MM.1S (cell line): ENCODE results near the gene KCNK2.

ENCODE experiments used
- DNase-seq: peaks from one replicate; pipeline ENCODE4 v3.0.0-alpha.2; 2015
- H2AFZ ChIP-seq: fragments of 300-600 bp; sonication (generic); 2 replicates; pipeline ENCODE4 v1.6.0; 2016; ENCODE audit warnings: antibody characterized with exemption, low read length
- H3F3A ChIP-seq: fragments of 300-600 bp; sonication (generic); 2 replicates; pipeline ENCODE4 v1.6.1; 2016; ENCODE audit warnings: mild to moderate bottlenecking, antibody characterized with exemption, low read length, moderate library complexity, mixed read lengths; ENCODE audit not compliant: insufficient read depth
- H3K27ac ChIP-seq: fragments of 300-600 bp; sonication (generic); 2 replicates; pipeline ENCODE4 v1.5.1; 2016; ENCODE audit warnings: mild to moderate bottlenecking, low read length
- H3K27me3 ChIP-seq: fragments of 300-600 bp; sonication (generic); replicated peaks from 2 replicates; pipeline ENCODE4 v1.6.0; 2016; ENCODE audit warnings: low read length; ENCODE audit not compliant: insufficient read depth
- H3K36me3 ChIP-seq: fragments of 300-600 bp; sonication (generic); replicated peaks from 2 replicates; pipeline ENCODE4 v1.6.1; 2016; ENCODE audit warnings: mild to moderate bottlenecking, low read length, mixed read lengths; ENCODE audit not compliant: insufficient read depth
- H3K4me1 ChIP-seq: fragments of 300-600 bp; sonication (generic); 2 replicates; pipeline ENCODE4 v1.6.1; 2016; ENCODE audit warnings: low read length, mixed read lengths
- H3K4me2 ChIP-seq: fragments of 300-600 bp; sonication (generic); 2 replicates; pipeline ENCODE4 v1.6.0; 2016; ENCODE audit warnings: low read depth, low read length
- H3K4me3 ChIP-seq: fragments of 300-600 bp; sonication (generic); 2 replicates; pipeline ENCODE4 v1.5.1; 2016; ENCODE audit warnings: low read length, mixed read lengths
- H3K79me2 ChIP-seq: fragments of 300-600 bp; sonication (generic); 2 replicates; pipeline ENCODE4 v1.6.1; 2016; ENCODE audit warnings: mixed run types, low read length, mixed read lengths
- H3K9ac ChIP-seq: fragments of 300-600 bp; sonication (generic); 2 replicates; pipeline ENCODE4 v1.6.1; 2016; ENCODE audit warnings: low read length, mixed read lengths
- H3K9me2 ChIP-seq: fragments of 300-600 bp; sonication (generic); replicated peaks from 2 replicates; pipeline ENCODE4 v1.6.1; 2016; ENCODE audit warnings: mild to moderate bottlenecking, low read length, mixed read lengths; ENCODE audit not compliant: insufficient read depth
- H3K9me3 ChIP-seq: fragments of 300-600 bp; sonication (generic); replicated peaks from 2 replicates; pipeline ENCODE4 v1.6.1; 2016; ENCODE audit warnings: mild to moderate bottlenecking, low read length, mixed read lengths; ENCODE audit not compliant: insufficient read depth
- H4K20me1 ChIP-seq: fragments of 300-600 bp; sonication (generic); 2 replicates; pipeline ENCODE4 v1.6.1; 2016; ENCODE audit warnings: mild to moderate bottlenecking, low read length, moderate library complexity, mixed read lengths; ENCODE audit not compliant: insufficient read depth
- CTCF ChIP-seq: fragments of 300-600 bp; sonication (generic); IDR thresholded peaks from 2 replicates; pipeline ENCODE4 v1.5.1; 2016; ENCODE audit warnings: antibody characterized with exemption, low read length, mixed read lengths
- EZH2 ChIP-seq: fragments of 300-600 bp; sonication (generic); optimal IDR thresholded peaks from 2 replicates; pipeline ENCODE3; 2017; ENCODE audit warnings: low read depth, mild to moderate bottlenecking, antibody characterized with exemption, low read length, mixed read lengths
- EZH2phosphoT487 ChIP-seq: fragments of 300-600 bp; sonication (generic); IDR thresholded peaks from 2 replicates; pipeline ENCODE4 v1.6.1; 2018; ENCODE audit warnings: antibody characterized with exemption, low read length

KCNK2 gene

GRCh38 chr1:215076322-215076721 is 6.2 kb upstream of the KCNK2 start:
- H3F3A ChIP-seq, result no peaks in the 10 kb centered on the region
- no peak overlapping the region for H3K4me3 ChIP-seq
- no peak overlapping the region for H3K9ac ChIP-seq
- no peak overlapping the region for H2AFZ ChIP-seq
- no peaks in the 10 kb centered on the region for H3K36me3 ChIP-seq
- H3K9me3 ChIP-seq, result no peaks in the 10 kb centered on the region
- no peaks in the 10 kb centered on the region for H3K79me2 ChIP-seq
- peak; percentile 37 for DNase-seq
- H3K4me2 ChIP-seq, result no peak overlapping the region
- H4K20me1 ChIP-seq, result no peaks in the 10 kb centered on the region
- TF ChIP-seq EZH2phosphoT487 (no peak), CTCF (peak; percentile 39)
- H3K27me3 ChIP-seq, result no peaks in the 10 kb centered on the region
- H3K4me1 ChIP-seq, result no peaks in the 10 kb centered on the region
- no peak overlapping the region for H3K27ac ChIP-seq
- H3K9me2 ChIP-seq, result no peaks in the 10 kb centered on the region

GRCh38 chr1:215079456-215079855 is 3.1 kb upstream of the KCNK2 start:
- Histone ChIP-seq H3K4me3 (no peak overlapping the region), H3K27ac (no peak overlapping the region), H4K20me1 (no peaks in the 10 kb centered on the region), H3K9me3 (no peaks in the 10 kb centered on the region), H3K79me2 (no peaks in the 10 kb centered on the region), H3K36me3 (no peaks in the 10 kb centered on the region), H3K27me3 (no peaks in the 10 kb centered on the region), H3K9ac (no peak overlapping the region), H2AFZ (no peak overlapping the region), H3F3A (no peaks in the 10 kb centered on the region), H3K4me2 (no peak overlapping the region), H3K4me1 (no peaks in the 10 kb centered on the region), H3K9me2 (no peaks in the 10 kb centered on the region)
- DNase-seq, result no peak
- TF ChIP-seq EZH2 (no peak), CTCF (no peak), EZH2phosphoT487 (no peak)

- Histone ChIP-seq H3K36me3 (no peaks in the 10 kb centered on the region), H3K79me2 (no peaks in the 10 kb centered on the region), H2AFZ (no peak overlapping the region), H3K4me3 (no peak overlapping the region), H3K27me3 (no peaks in the 10 kb centered on the region), H4K20me1 (no peaks in the 10 kb centered on the region), H3K4me2 (no peak overlapping the region), H3K9me2 (no peaks in the 10 kb centered on the region), H3K4me1 (no peaks in the 10 kb centered on the region), H3K9ac (no peak overlapping the region), H3K9me3 (no peaks in the 10 kb centered on the region), H3K27ac (no peak overlapping the region), H3F3A (no peaks in the 10 kb centered on the region)
- TF ChIP-seq CTCF (no peak), EZH2 (no peak), EZH2phosphoT487 (no peak)
- DNase-seq, result no peak
Observed at GRCh38 chr1:215081661-215082531, 641 bp upstream of the KCNK2 start.
